Esophagus mucosa (tissue), 1 donor: ENCODE results near the gene GPD2. TPM values are rescaled to one million over a fixed set of nuclear protein-coding genes. Genes with fewer than 3 reads are reported as not detected.

Experiments used
- ATAC-seq: fragments of 200-7000 bp; cut with Tn5 transposase; one replicate; pipeline ENCODE4 v1.9.1; 2020
- total RNA-seq: library from RNA; stranded (reverse); gene quantifications from one replicate; pipeline ENCODE4 v1.2.4, GENCODE V29; 2023
- donor health status: DM: yes; HTN: yes; CAD: no.

The GPD2 gene
- 56.1 TPM for total RNA-seq

DNA sequence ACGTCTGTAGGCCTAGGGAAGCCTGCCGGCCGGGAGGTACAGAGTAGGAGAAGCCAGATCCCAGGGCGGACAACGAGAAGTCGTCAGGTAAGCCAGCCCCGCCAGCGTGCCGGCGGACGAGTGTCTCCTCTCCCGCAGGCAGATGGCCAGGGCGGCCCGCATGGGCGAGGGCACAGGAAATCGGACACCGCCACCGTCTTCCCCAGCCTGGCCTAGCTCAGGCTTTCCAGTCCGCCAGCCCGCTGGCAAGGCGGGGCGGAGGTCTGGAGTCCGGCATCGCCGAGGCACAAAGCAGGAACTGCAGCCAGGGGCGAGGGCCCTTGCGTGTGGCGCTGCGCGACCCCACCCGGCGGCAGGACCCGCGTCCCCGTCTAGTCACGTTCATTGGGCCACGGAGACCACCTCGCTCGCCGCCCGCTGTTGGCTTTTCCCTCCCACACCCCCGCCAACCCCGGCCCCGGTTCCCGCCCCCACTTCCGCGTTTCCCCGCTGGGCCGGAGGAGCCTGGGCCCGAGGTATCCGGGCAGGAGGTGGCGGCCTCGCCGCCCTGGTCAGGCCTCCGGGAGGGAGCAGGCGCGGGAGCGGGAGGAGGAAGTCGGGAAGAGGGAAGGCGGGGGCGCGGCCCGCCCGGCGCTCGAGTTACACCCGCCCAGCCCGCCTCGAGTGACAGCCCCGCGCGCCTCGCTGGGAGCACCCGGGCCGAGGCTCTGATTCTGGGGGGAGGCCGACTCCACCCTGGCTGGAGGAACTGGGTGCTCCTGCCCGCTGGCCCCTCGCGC, at the start of gene GPD2:
Gene GPD2, plus strand, starts transcription at position 662 of the 779 bp plus-strand sequence. CDS start 39,727 bp downstream, outside the sequence.
- ATAC-seq = peak; percentile 94

DNA sequence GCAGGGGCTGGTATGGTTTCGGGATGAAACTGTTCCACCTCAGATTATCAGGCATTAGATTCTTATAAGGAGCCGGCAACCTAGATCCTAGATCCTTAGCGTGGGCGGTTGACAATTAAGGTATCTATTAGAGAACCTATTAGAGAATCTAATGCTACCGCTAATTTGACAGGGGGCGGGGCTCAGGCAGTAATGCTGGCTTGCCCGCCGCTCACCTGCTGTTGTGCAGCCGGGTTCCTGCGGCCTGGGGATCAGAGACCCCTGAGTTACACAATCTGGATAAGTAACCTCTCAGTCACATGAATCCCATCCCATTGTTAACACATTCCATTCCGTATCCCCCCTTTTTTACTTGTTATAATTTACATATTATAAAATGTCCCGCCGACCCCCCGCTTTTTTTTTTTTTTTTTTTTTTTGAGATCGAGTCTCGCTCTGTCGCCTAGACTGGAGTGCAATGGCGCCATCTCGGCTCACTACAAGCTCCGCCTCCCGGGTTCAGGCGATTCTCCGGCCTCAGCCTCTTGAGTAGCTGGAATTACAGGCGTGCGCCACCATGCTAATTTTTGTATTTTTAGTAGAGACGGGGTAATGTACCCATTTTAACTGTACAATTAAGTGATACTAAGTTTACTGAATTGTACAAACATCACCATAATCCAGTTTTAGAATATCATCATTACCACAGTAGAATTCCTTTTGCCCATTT, 42.0 kb upstream of the GPD2 start:
- no peak for ATAC-seq

DNA sequence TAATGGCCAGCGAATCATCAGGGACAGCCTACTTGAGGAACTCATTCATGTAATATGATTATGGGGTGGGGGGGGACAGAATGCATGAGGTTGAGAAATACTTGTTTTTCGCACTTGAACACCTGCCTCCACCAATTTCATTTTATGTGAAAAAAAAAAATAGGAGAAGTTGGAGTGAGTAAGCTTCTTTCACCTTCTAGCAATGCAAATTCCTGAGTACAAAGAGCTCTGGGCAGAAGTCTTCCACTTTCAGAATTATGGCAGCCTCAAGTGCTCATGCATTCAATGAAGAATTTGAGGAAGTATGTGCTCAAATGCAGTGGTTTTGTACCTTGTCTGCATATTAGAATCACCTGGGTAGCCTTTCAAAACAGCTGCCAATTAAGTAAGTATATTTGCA, 40.1 kb upstream of the GPD2 start:
- no peak for ATAC-seq

DNA sequence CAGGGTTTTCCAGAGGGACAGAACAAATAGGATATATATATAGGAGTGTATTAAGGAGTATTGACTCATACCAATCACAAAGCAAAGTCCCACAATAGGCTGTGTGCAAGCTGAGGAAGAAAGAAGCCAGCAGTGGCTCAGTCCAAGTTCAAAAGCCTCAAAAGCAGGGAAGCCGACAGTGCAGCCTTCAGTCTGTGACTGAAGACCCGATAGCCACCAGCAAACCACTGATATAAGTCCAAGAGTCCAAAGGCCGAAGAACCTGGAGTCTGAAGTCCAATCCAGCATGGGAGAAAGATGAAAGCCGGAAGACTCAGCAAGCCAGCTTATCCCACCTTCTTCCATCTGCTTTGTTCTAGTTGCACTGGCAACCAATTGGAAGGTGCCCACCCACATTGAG, 39.0 kb upstream of the GPD2 start:
- no peak for ATAC-seq

DNA sequence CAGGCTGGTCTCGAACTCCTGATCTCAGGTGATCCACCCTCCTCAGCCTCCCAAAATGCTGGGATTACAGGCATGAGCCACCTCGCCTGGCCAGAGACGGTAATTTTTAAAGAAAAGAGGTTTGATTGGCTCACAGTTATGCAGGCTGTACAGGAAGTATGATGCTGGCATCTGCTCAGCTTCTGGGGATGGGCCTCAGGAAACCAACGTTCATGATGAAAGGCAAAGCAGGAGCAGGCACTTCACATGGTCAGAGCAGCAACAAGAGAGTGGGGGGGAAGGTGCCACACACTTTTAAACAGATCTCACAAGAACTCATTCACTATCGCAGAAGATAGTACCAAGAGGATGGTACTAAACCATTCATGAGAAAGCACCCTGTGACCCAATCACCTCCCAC, 38.0 kb upstream of the GPD2 start:
- no peak for ATAC-seq

DNA sequence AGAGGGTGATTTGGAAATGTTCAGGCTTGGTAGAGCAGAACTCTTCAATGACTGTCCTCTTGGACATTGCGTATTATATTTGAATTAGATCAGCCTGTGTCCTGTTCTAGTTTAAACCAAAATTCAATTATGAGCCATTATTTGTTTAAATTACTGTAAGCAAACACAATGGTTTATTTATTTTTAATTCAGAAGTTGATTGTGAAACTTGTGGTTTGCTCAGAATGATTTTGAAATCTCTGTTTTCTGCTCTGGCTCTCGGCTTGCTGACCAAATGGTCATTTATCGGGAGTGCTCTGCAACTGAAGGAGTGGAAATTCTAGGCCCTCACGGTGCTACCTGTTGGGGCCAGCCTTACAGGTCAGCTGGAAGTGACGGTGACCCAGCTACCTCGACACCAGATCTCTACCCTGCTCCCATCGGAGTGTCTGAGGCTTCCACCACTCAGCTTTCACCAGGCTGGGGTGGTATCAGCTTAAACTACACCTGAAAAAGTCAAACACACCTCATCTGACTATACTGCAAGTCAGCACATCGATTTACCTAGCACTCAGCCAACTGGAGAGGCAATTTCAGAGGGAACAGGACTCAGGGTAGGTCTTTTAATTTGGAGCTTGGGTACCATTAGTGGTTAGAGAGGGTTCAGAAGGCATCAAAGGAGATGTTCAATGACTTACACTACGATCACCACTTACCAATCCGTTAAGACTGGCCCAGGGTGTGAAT, 36.8 kb upstream of the GPD2 start:
- no peak for ATAC-seq

DNA sequence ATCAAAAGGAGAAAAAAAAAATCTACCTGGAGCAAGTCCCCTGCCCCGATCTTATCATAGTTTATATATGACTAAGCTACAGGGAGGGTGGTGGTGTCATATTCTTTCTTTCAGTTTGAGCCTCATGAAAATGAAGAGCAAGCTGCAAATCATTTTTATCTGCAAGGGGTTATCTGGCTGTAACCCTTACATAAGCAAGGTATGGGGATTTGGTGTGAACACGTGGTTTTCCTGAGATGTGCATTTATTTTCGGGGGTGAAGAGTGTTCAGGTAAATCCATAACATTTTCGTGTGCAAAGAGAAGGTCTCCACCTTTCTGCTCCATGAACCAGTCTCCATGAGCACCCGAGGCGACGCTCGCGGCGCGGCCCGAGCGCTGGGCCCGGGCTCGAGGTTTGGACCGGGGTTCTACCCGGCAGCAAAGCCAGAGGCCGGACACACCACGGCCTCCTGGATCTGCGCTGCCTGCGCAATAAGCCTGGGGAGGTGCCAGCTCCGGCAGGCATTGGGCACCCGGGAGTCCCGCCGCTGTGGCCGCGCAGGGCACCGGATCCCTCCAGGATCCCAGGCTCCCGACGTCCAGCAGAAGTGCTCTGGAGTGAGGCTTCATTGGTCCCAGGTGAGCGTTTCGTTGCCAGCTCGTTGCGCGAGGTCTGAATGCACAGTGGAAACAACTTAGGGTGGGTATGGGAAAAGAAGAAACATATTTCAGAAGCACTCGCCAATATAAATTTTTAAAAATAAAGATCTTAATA, 36.1 kb upstream of the GPD2 start:
- ATAC-seq = peak; percentile 83

DNA sequence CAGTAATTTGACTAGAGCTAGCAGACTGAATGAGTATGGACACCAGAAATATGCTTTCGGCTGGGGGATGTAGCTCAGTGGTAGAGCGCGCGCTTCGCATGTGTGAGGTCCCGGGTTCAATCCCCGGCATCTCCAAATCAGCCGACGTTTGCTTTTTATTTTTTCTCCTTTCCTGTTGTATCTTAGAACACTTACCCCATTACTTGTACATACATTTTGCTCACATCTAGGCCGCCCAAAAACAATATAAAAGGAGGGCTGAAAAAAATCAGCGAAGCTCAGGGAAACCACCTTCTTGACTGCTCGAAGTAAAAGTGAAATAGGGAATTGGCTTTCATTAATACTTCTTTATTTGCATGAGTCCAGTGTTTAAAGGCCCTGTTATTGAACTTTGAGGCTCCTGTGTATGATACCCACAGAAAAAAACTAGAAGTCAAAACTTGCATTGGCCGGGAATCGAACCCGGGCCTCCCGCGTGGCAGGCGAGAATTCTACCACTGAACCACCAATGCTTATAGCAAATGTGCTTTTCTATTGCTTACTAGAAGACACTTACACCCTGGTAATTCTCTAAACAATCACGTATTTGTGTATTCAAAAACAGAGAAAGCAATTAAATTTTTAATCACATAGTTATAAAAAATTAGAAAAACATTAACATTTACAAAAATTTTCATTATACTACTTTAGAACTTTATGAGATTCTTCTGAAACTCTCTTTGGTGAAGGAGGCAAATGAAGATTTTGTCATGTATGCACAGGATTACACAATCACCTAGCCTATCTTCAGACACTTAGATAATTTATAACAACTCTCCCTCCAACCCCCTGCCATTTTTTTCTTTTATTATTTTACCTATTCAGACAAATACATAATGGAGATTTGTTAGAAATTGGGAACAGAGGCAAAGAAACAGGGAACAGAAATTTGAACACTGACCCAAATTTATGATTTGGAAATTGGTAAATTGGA, 35.2 kb upstream of the GPD2 start:
- ATAC-seq = peak; percentile 88

DNA sequence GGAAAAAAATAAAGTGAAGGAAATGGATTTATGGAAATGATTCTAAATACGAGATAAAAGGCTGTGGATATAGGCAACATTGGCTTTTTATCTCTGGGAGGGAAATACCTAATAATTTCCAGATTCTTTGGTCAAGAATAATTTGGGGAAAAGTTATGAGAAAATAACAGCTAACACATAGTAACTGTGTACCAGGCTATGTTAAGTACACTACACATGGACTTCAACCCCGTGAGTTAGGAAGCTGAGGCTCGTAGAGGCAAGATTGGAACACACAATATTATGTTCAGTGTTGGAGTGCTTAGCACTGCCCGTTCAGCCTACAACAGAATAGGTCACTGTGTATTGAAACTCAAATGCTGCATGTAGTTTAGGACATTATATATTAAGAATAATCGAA, 34.3 kb upstream of the GPD2 start:
- ATAC-seq = no peak

DNA sequence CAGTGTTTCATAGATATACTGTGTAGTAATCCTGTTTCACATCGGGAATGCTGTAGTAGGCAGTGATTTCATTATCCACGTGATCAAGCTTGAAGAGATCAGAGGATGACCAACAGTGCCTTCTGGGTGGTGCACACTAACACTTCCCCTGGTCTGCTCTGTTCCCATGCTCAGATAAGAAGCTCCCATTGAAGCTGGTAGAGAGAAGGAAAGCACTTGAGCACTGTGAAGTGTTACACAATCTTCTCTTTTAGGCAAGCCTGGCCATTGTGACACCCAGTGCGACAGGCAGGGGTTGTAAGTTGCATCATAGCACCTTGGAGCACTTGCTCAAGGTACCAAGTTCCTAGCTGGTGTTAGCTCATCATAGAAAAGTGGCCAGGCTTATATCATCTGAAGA, 30.6 kb upstream of the GPD2 start:
- peak; percentile 63 for ATAC-seq

DNA sequence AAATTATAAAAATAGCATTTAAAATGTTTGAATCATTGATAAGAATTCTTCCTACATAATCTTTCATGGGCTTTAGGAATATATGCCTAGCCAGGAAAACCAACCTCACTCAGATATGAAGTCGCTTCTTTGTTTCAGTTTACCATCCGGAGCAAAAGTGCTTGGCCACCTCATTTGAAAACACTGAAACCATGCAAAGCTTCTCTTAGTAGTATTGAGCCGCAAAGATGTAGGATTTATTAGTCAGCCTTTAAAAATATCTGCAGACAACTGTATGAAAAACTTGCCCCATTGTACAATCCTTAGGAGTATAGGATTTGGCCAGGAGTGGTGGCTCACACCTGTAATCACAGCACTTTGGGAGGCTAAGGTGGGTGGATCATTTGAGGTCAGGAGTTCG, 24.3 kb upstream of the GPD2 start:
- no peak for ATAC-seq

DNA sequence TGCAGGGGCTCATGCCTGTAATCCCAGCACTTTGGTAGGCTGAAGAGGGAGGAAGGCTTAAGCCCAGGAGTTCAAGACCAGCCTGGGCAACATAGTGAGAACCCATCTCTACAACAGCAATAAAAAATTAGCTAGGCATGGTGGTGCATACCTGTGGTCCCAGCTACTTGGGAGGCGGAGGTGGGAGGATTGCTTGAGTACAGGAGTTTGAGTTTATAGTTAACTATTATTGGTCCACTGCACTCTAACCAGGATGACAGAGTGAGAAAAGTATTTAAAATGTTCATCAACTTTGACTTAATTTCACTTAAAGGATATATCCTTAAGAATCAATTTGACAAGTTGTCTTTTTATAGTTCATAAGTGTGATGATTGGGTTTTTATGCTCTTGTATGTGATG, 14.3 kb upstream of the GPD2 start:
- ATAC-seq = no peak

DNA sequence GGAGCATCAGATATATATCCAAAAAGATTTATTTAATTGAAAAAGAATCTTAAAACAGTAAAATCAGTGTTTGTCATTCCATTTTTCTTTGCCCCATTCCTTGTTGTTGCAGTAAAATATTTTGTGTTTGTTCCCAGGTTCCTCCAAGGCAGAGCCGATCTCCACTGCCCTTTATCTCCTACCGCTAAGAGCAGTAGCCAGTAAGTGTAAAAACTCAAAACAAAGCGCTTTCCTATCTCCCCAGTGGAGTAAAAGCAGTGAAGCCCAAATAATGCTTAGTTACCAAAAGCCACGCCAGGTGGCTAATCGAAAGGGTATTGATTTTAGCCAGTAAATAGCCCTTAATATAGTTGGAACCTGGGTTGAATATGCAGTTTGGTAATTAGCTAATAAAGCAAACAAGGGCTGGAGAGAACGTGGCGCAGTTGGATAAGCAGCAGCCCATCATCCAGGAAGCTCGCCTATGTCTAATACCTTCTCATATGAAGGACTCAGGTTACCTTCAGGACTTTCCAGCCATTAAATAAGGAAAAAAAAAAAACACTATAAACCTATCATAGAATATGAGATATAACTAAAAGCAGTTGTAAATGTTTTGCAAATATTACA, 12.4 kb upstream of the GPD2 start:
- ATAC-seq = no peak

DNA sequence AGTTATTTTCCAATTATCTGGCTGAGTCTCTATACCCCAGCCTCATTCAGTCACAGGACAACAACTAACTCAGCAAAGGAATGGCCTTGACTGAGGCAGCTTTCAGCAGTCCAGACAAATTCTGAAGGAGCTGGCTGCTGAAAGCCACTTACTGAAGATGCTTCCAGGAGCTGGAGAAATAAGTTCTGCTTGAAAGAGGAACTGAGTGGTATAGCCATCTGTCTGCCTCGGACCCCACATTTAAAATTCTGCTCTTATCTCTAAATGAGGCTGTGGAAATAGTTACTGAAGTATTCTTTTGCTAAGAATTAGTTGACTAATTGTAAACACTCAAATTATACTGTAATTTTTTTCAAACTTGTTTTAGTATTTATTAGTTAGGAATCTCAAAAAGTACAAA, 9.1 kb upstream of the GPD2 start:
- no peak for ATAC-seq

DNA sequence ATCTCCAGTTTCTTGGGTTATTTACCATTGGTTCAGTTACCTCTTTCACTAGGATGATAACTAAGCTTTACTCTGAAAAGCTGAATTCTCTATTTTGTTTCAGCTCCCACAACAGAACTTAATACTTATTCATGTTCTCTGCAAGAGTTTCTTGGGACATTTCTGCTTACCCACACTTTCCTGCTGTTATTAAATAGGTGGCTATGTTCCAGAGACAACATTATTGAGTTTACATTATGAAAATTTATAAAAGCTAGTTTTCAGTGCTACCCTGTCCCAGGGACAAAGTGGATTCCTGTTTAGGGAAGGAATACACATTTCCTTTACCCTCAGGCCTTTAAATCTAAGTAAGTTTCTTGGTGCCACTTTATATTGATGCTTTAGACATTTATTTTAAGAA, 7.0 kb upstream of the GPD2 start:
- ATAC-seq = no peak

DNA sequence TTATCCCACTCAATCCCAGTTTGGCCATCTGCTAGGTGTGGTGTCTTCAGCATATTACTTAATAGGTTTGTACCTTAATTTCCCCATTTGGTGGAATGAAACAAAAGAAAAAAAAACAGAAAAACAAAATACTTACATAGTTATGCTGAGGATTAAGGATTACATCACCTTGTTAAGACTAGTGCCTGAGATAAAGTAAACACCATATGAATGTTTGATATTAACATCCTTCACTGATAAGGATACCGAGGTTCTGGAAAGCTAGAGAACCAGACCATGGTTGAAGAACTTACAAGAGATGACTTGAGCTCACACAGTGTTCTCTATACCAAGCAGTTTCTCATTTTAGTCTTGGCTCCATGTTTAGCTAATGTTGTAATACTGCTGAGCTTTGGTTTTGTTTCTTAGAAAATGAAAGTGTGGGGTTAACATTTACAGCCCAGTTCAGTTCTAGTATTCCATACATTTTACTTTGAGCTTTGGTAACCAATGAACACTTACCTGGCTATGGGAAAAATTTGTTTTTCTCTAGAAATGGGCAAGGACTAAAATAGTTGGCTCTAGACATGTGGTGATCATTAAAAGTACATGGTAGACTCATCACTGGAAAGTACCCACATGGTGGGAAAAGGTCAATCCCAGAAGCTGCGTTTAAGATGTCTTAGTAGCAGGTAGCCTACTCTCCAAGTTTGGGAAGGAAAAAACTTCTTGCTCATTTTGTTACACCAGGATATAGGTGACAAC, 5.8 kb upstream of the GPD2 start:
- no peak for ATAC-seq

DNA sequence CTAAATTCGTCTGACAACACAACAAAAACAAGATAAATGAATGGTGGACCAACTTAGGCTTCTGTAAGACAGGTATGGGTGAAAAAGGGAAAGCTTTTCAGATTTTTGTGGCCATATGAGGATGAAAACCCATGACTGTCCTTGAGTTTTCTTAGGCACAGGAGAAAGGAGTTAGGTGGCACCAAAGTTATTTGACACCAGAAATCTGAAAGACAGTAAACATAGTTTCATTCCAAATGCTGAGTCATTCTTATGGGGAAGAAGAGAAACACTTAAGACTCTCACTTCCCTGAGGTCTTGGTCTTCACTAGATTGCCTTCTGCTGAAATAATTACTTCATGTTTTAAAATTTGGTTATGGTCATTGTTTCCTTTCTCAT, 5.2 kb upstream of the GPD2 start:
- peak; percentile 40 for ATAC-seq

DNA sequence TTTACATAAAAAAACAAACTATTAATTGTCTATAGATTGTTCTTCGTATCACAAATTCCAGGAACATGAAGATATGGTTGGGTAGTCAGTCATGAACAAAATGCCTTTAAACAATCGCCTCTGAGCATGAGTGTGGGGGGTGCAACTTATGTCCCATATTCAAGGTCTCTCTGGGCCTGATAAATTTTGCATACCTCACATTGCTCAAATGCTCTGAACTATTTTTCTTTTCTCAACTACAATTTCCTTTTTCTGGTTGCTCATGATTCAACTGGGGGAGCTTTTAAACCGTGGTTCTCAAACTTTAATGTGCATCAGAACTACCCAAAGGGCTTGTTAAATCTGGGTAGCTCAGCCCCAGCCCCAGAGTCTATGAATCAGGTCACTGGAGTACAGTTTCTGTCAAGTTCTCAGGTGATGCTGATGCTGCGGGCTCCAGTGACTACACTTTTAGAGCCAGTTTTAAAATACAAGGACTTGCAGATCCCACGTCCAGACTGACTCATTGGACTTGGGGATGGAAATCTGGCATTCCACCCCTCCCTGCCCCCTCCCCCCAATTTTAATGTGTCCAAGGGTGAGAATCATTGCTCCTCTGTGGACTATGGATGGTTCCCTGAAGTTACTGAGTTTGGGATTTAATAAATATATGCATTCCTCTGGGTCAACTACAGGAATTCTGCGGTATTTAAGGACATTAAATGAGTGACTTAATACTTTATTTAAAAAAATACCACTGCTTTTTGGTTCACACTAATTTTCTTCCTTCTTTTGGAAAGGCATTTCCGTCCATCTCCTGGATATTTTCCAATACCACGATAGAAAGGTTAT, 1.5 kb upstream of the GPD2 start:
- ATAC-seq = no peak

DNA sequence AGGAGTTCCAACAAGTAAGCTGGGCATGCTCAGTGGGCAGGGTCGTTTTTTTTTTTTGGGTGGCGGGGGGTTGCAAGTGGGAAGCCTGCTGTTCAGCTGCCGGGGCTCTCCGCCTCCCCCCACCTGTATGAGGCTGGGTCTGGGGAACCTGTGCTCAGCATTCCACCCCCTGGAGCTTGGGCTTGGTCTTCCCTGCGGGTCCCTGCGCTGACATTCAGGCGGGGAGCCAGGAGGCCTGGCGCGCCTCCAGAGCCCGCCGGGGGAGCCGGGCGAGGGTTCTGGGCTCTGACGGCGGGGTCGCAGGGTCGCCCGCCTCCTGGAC, 822 bp upstream of the GPD2 start:
- no peak for ATAC-seq
